Raji (cell line): ENCODE data around the gene IL4R.

ENCODE experiments used
- POLR2A ChIP-seq: IDR thresholded peaks from 2 replicates; pipeline ENCODE4 v1.6.1; 2011; ENCODE audit warnings: low read depth, low read length, control low read depth; ENCODE audit not compliant: insufficient read depth

Gene IL4R

DNA sequence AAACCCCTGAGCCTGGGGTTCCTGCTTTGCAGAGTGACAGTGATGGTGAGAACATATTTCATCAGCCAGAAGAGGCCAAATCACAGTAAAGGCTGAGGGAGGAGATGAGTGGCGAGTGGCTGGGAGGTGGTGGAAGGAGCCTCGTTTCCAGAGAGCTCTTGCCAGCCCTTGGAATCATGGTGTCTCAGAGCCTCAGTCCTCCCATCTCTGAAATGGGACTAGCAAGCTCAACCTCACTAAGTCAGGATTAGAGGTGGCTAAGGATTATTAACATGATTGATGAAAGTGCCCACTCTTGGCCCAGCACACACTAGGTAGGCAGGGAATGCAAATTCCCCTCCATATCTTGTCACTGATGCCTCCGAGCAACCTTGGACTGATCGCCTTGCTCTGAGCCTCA is 43.0 kb downstream of the IL4R start:
- TF ChIP-seq POLR2A, result no peak

DNA sequence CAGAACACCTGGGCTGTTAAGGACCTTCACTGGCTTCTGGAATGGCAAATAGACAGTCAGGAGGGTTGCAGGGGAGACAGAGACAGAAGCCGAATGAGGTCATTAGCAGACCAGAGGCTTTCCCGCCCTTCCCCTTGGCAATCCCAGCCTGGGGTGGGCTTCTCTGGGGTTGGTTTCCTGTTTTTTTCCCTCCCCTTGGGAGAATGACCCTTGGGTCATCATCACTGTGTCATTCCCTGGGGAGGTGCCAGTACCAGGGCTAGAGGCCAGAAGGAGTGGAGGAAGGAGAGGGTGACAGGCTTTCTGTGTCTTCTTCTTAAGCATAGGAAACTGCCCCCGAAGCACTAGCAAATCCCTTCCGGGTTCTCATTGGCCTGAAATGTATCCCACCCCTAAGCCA is 45.3 kb downstream of the IL4R start:
- no peak for TF ChIP-seq POLR2A

DNA sequence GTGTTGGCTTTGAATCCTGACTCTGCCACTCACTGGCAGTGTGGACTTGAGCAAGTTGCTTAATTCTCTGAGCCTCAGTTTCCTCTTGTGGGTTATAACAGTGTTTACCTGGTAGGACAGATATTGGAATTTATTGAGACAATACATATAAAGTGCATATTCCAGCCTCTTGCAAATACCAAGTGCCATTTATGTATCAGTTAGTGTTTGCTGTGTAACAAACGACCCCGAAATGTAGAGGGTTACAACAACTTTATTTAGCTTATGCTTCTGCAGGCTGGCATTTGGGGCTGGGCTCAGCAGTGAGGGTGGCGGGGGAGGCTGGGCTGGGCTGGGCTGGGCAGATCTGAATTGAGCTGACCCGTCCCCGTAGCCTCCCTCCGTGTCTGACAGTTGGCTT is 45.8 kb downstream of the IL4R start:
- no peak for TF ChIP-seq POLR2A

DNA sequence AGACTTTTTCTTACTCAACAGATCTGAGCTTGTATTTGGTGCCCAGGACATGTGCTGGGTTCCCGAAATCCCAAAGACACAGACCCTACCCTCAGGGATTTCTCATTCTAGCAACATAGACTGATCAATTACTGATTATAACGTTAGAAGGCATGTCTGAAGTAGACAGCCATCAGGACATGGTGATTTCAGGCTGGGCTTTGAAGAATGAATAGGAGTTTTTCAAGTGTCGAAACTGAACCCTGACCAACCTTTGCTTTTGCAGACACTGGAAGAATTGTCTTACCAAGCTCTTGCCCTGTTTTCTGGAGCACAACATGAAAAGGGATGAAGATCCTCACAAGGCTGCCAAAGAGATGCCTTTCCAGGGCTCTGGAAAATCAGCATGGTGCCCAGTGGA is 48.2 kb downstream of the IL4R start:
- no peak for TF ChIP-seq POLR2A

DNA sequence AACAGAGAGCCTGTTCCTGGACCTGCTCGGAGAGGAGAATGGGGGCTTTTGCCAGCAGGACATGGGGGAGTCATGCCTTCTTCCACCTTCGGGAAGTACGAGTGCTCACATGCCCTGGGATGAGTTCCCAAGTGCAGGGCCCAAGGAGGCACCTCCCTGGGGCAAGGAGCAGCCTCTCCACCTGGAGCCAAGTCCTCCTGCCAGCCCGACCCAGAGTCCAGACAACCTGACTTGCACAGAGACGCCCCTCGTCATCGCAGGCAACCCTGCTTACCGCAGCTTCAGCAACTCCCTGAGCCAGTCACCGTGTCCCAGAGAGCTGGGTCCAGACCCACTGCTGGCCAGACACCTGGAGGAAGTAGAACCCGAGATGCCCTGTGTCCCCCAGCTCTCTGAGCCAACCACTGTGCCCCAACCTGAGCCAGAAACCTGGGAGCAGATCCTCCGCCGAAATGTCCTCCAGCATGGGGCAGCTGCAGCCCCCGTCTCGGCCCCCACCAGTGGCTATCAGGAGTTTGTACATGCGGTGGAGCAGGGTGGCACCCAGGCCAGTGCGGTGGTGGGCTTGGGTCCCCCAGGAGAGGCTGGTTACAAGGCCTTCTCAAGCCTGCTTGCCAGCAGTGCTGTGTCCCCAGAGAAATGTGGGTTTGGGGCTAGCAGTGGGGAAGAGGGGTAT is 48.9 kb downstream of the IL4R start:
- TF ChIP-seq POLR2A, result no peak

DNA sequence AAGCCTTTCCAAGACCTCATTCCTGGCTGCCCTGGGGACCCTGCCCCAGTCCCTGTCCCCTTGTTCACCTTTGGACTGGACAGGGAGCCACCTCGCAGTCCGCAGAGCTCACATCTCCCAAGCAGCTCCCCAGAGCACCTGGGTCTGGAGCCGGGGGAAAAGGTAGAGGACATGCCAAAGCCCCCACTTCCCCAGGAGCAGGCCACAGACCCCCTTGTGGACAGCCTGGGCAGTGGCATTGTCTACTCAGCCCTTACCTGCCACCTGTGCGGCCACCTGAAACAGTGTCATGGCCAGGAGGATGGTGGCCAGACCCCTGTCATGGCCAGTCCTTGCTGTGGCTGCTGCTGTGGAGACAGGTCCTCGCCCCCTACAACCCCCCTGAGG is 49.5 kb downstream of the IL4R start:
- TF ChIP-seq POLR2A, result no peak

DNA sequence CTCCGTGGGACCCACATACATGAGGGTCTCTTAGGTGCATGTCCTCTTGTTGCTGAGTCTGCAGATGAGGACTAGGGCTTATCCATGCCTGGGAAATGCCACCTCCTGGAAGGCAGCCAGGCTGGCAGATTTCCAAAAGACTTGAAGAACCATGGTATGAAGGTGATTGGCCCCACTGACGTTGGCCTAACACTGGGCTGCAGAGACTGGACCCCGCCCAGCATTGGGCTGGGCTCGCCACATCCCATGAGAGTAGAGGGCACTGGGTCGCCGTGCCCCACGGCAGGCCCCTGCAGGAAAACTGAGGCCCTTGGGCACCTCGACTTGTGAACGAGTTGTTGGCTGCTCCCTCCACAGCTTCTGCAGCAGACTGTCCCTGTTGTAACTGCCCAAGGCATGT is 50.0 kb downstream of the IL4R start:
- TF ChIP-seq POLR2A, result no peak

DNA sequence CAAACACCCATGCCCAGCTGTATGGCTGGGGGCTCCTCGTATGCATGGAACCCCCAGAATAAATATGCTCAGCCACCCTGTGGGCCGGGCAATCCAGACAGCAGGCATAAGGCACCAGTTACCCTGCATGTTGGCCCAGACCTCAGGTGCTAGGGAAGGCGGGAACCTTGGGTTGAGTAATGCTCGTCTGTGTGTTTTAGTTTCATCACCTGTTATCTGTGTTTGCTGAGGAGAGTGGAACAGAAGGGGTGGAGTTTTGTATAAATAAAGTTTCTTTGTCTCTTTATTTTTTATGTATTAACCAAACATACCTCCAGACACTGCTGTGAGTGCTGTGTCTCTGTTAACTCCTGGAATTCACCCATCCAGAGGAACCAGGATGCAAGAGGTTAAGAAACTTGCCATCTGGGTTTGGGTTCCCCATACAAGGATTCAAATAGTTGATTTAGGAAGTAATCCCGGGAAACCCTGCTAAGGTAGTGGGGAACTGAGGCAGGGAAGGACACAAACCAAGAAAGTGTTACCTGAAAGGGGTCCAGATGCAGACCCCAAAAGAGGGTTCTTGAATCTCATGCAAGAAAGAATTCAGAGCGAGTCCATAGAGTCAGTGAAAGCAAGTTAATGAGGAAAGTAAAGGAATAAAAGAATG is 50.8 kb downstream of the IL4R start:
- TF ChIP-seq POLR2A, result no peak

DNA sequence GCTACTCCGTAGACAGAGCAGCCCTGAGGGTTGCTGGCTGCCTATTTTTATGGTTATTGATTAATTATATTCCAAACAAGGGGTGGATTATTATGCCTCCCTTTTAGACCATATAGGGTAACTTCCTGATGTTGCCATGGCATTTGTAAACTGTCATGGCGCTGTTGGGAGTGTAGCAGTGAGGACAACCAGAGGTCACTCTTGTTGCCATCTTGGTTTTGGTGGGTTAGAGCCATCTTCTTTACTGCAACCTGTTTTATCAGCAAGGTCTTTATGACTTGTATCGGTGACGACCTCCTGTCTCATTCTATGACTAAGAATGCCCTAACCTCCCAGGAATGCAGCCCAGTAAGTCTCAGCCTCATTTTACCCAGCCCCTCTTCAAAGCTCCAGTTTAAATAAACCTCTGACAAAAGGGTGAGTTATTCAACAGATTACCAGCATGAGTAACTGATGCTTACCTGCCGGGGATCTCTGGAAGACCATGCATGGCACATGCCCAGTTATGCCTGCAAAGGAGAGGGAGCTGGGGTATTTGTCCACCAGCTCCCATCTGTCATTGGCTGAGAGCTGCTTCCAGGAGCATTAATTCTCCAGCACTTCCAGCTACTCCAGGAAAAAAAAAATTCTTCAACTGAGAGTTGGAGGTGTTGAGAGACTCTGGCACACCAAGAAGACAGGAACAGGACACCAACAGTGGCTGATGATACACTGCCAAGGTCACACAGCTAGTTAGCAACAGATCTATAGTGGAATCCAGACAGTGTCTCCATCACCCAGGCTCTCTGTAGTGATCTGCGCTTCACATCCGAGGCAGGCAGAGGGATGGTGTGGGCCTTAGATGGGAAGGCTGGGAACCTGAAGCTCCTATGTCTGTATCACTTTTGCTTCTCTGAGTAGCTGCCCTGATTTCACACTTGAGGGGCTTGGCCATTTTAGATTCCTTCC is 51.6 kb downstream of the IL4R start:
- no peak for TF ChIP-seq POLR2A

DNA sequence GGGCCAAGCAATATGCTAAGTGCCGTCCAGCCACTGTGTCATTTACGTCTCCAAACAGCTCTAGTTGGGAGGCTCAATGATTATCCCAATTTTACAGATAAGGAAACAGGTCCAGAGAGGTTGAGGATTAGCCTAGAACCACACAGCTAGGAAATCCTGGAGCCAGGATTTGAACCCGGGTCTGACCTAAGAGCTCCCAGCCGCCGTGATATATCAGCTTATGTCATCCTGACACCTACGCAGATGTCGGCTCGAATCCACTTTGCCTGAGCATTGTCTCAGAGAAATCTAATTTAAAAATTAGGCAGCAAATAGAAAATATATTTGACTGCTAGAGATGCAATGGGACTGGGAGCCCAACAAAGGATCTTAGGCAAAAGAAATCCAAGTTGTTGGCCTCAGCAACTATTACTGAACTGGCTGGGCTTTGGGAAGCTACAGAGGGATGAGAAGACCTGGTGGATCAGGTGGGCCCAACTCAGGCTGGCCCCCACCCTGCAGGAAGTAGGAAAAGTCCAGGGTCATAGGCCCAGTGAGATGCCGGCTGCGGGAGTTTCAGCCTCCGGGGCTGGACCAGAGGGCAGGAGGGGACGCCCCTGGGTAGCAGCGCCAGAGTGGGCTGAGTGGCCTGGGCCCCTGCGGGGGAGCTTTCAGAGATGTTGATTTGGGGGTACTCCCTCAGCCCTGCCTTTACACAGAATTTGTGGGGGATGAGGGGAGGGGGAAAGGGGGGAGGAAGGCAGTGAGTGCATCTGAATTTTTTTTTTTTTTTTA is 53.1 kb downstream of the IL4R start:
- TF ChIP-seq POLR2A, result no peak

DNA sequence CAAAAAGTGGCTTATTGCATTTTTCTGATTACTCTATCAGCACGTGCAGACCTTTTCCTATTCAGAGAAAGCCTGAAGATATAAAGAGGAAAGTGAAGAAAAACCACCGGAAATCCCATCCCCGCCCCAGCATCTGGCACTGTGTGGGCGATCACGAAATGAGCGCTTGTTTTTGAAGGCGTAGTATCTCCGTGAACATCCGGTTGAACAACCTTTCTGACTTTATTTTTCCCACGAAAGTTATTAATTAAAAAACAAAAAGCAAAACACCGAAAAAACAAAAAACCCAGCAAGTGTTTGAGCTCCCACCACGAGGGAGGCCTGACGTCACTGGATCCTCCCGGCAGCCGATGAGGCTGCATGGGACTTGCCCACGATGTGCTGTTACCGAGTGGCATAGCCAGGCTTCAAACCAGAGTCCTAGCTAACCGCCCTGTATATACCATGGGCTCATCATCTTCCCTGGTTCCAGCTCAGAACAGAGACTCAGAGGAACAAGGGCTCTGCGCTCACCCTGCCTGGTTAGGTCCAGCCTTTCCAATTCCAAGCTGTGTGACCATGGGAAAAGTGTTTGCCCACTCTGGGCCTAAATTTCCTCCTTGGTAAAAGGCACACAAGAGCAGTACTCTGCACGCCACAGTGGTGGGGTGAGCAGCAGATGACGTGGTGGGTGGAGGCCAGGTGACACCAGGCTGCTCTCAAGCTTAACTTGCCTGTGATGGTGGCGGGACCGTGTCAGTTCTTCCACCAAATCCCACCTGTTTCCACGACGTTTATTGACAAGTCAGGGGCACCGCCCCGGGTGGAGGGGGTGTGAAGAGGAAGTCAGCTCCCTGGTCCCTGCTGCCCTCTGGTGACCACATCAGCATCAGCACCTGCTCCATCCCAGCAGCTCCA is 53.9 kb downstream of the IL4R start:
- TF ChIP-seq POLR2A, result no peak

DNA sequence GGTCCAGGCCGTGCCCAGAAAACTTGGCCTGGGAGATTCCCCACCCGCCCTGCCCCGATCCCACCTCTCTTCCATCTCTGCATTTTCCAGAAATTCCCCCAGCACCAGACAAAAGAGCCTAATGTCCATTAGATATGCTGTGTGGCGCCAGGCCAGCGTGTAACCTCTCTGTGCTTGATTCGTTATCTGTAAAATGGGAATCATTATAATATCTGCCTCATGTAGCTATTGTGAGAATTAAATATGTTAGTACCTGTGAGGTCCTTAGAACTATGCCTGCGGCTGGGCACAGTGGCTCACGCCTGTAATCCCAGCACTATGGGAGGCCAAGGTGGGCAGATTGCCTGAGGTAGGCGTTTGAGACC is 54.6 kb downstream of the IL4R start:
- TF ChIP-seq POLR2A, result no peak

DNA sequence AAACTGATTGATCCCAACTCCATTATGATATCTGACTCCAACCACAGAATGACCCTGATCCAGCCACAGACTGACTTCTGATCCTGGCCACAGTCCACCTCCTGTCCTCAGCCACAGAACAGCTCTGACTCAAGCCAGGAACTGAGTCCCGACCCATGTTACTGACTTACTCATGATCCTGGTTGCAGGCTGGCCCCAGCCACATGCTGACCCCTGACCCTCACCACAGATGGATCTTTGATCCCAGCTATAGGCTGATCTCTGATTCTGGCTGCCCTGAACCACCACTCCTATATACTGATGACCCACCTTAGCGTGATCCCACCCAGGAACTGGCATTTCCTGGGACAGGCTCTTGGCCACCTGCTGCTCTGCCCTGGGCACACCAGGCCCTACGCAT is 56.0 kb downstream of the IL4R start:
- TF ChIP-seq POLR2A, result no peak

DNA sequence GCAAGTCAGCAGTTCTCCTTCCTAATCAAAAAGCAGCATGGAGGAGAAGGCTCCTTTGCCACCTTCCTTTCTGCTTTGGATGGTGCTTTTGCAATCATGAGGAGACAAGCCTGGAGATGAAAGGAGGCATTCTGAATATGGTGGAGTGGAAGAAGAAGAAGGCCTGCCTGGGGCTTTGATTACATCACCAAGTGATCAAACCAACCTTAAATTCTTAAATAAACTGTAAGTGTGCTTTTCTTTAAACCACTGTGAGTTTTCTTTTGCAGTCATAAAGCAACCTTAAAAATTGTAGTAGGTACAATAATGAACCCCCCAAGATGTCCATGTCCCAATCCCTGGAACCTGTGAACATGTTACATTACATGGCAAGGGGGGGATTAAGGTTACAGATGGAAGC is 56.5 kb downstream of the IL4R start:
- TF ChIP-seq POLR2A, result no peak

DNA sequence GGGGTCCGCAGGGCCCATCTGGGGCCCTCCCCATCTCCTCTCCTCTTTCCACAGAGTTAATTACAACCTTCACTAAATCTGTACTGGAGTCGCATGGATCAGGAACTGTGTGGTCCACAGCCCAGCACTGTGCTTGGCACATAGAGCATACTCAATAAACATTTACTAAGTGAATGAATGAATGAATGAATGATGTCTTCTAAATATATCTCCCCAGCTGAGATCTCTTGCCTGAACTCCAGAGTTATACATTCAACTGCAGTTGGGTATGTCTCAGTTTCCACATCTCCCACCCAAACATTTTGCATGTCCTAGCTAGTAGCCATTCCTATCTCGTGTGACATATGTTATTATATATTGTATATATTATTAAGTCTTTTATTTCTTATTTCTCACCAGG is 59.5 kb downstream of the IL4R start:
- TF ChIP-seq POLR2A, result no peak

DNA sequence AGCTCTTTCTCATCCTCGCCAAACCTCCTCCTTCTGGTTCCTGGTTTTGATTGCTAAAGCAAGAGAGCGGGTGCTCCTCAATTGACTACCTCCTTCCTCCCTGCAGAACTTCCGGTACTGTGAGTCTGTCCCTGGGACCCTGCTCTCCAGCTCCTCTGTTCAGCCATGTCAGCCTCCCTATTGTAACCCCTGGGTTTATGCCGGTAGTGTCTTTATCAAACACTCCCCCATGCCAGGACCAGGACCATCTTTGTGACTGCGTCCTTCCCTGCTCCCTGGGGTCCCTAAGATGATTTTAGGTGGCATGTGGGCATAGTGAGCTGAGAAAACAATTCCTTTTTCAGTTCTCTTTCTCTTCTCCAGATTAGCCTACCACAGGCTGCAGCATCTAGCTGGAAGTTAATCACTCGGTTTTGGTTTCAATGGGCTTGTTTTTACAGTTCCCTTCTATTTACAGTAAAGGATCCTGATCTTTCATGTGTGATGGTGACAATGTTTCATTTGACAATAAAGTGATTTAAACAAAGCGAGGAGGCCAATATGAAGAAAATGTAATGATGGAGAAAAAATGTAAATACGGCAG is 60.5 kb downstream of the IL4R start:
- TF ChIP-seq POLR2A, result no peak
